ENCODE data around the gene ARSG. TPM values are rescaled to one million over a fixed set of nuclear protein-coding genes. Genes with fewer than 3 reads are reported as not detected.

ARSG gene
- total and polyA plus RNA-seq, 12 donors: 2.1 to 49.6 (median 12.7) TPM

GRCh38 chr17:68382582-68383085 lies 91.3 kb downstream of the ARSG start:
- peaks cover 13 to 32% of the 10 kb centered on the region in 2 donors for H3K4me1 ChIP-seq (replicated peaks in 1 of 2)
- H3K27ac ChIP-seq: peak overlapping the region in 1 of 5 donors; percentile 86
- DNase-seq: no peak
- WGBS, 4 donors: 91 to 98% (median 95%) methylated on average over 3 of the region's 3 CpGs
- no peaks in the 10 kb centered on the region for H3K27me3 ChIP-seq
- no peaks in the 10 kb centered on the region for H3K36me3 ChIP-seq (replicated peaks in 1 of 2)
- H3K9me3 ChIP-seq (replicated peaks in 1 of 3): no peaks in the 10 kb centered on the region
- TF ChIP-seq CTCF (IDR thresholded peaks at IDR 0.05): no peak
- TF ChIP-seq POLR2A (IDR thresholded peaks at IDR 0.05): no peak
- H3K4me3 ChIP-seq: no peak overlapping the region
- intact Hi-C loops (cut with DNase I): loop anchor here in 1 of 2 donors (10.0 kb wide), 1 partner anchor 88 kb away; the partner anchor contains the start of genes ARSG and SLC16A6

GRCh38 chr17:68383120-68383442 lies 91.8 kb downstream of the ARSG start:
- Histone ChIP-seq H3K27ac (peak overlapping the region in 1 of 5 donors; percentile 86), H3K4me1 (replicated peaks in 1 of 2) (peaks cover 9 to 28% of the 10 kb centered on the region in 2 donors), H3K9me3 (replicated peaks in 1 of 3) (no peaks in the 10 kb centered on the region), H3K27me3 (no peaks in the 10 kb centered on the region), H3K4me3 (no peak overlapping the region), H3K36me3 (replicated peaks in 1 of 2) (no peaks in the 10 kb centered on the region)
- TF ChIP-seq CTCF (IDR thresholded peaks at IDR 0.05): no peak
- no peak for TF ChIP-seq POLR2A (IDR thresholded peaks at IDR 0.05)
- DNase-seq: no peak
- WGBS, 4 donors: 70 to 85% (median 78%) methylated on average over 4 of the region's 4 CpGs
- intact Hi-C loops (cut with DNase I): loop anchor here in 1 of 2 donors (10.0 kb wide), 1 partner anchor 88 kb away; the partner anchor contains the start of genes ARSG and SLC16A6

GRCh38 chr17:68383443-68384321 lies 92.4 kb downstream of the ARSG start:
- H3K9me3 ChIP-seq (replicated peaks in 1 of 3): no peaks in the 10 kb centered on the region
- H3K27me3 ChIP-seq: no peaks in the 10 kb centered on the region
- peak in 3 of 7 donors; percentile 43 to 70 (median 47) for DNase-seq
- H3K36me3 ChIP-seq (replicated peaks in 1 of 2): no peaks in the 10 kb centered on the region
- no peak overlapping the region for H3K4me3 ChIP-seq
- H3K4me1 ChIP-seq (replicated peaks in 1 of 2): peaks cover 8 to 24% of the 10 kb centered on the region in 2 donors
- WGBS, 4 donors: 58 to 70% (median 66%) methylated on average over 16 of the region's 16 CpGs
- intact Hi-C loops (cut with DNase I): loop anchor here in 1 of 2 donors (10.0 kb wide), 1 partner anchor 89 kb away; the partner anchor contains the start of genes ARSG and SLC16A6
- no peak for TF ChIP-seq CTCF (IDR thresholded peaks at IDR 0.05)
- H3K27ac ChIP-seq: peak overlapping the region in 2 of 5 donors; percentile 29 to 86

GRCh38 chr17:68384471-68384870 lies 93.2 kb downstream of the ARSG start:
- WGBS, 4 donors: 65 to 92% (median 69%) methylated on average over 1 of the region's 1 CpG
- Histone ChIP-seq H3K36me3 (replicated peaks in 1 of 2) (no peaks in the 10 kb centered on the region), H3K9me3 (replicated peaks in 1 of 3) (no peaks in the 10 kb centered on the region), H3K4me1 (replicated peaks in 1 of 2) (peaks cover under 1 to 16% of the 10 kb centered on the region in 2 donors), H3K27ac (peak overlapping the region in 1 of 5 donors; percentile 86), H3K4me3 (no peak overlapping the region), H3K27me3 (no peaks in the 10 kb centered on the region)
- intact Hi-C loops (cut with DNase I): loop anchor here in 1 of 2 donors (10.0 kb wide), 1 partner anchor 90 kb away; the partner anchor contains the start of genes ARSG and SLC16A6
- no peak for TF ChIP-seq CTCF (IDR thresholded peaks at IDR 0.05)
- TF ChIP-seq POLR2A (IDR thresholded peaks at IDR 0.05): no peak
- no peak for DNase-seq
